GM12872 (cell line): ENCODE measurements around the gene ARHGAP15.

Experiments used
- CTCF ChIP-seq: IDR thresholded peaks from 3 replicates; pipeline ENCODE4 v1.5.1; 2011; ENCODE audit warnings: low read depth, mild to moderate bottlenecking, low read length, moderate library complexity; ENCODE audit not compliant: insufficient read depth

ARHGAP15 gene

DNA sequence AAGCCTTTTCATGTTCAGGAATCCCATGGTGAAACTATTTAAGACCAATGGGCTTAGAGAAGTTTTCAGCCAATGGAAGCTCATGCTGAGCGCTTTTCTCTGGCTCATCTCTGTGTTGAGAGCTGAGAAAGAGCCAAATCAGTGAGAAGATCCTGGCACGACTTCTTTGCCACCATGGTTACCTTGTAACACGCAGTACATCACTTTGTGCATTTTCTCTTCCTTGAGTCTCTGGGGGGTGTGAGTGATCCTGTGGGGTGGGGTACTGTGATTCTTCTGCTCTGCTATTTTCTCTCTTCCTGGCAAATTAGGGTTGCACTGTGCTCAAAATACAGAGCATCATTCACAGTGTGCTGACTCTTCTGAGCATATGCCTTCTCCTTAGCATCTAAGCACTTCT lies 664.2 kb downstream of the ARHGAP15 start:
- TF ChIP-seq CTCF = no peak

- TF ChIP-seq CTCF = no peak
Measured at GRCh38 chr2:143796051-143796450, 666.8 kb downstream of the ARHGAP15 start.

DNA sequence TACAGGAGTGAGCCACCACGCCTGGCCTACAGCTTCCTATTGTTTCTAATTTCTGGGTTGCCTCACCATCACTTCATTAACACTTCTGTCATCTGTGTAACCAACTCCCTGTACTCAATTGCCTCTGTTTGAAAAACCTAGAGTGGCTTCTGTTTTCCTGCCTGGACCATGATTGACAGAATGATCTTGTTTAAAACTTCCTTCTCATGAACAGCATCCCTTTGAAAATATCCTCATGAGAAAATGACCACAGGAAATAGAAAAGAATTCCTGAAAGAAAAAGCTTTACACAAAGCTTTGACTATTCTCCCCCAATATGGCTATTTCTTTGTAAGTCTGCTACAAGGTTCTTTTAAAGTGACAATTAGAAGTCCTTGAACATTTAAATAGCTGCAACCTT lies 672.3 kb downstream of the ARHGAP15 start:
- no peak for TF ChIP-seq CTCF

DNA sequence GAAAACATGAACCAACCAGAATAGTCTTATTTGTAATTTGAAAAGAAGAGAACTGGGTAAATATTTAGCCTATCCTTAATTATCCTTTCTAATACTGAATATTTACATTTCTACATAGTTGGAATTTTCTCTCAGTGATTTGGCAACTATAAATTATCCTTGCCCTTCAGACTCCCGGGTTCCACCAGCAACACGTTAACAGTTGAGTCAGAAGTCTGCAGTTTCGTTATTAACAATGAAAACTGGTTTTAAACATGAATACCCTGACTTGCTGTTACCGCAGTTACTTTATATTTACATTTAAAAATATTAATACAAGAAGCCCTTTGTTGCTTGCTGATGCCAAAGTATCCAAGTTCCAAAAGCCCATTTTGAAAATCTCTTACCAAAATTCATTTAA lies 673.0 kb downstream of the ARHGAP15 start:
- no peak for TF ChIP-seq CTCF

DNA sequence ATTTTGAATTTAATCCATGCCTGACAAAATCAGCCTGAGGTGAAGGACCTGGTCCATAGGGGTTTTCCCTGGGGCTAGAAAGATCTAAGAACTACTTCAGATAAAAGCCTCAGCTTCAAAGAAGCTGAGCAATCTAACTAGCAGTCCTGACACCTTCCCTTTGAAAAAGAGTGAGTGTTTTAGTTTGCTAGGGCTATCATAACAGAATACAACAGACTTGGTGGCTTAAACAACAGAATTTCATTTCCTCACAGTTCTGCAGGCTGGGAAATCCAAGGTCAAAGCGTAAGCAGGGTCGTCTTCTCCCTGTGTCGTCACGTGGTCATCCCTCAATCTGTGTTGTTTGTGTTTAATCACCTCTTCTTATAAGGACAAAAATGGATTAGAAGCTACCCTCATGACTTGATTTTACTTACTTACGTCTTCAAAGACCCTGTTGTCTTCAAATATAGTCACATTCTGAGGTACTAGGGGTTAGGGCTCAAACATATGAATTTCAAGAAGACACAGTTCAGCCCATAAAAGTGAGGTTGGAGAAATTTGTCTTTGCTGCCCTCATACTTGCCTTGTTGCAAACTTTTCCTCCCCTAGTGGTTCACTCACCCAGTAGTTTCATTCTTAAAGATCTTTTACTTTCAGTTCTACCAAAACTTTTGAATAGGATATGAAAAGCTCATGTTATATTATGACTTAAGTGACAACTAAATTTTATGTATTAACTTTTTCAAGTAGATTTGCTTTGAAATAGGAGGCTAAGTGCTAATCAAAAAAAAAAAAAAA lies 673.8 kb downstream of the ARHGAP15 start:
- TF ChIP-seq CTCF = peak; percentile 35; the same call in 1 of the 3 replicates

DNA sequence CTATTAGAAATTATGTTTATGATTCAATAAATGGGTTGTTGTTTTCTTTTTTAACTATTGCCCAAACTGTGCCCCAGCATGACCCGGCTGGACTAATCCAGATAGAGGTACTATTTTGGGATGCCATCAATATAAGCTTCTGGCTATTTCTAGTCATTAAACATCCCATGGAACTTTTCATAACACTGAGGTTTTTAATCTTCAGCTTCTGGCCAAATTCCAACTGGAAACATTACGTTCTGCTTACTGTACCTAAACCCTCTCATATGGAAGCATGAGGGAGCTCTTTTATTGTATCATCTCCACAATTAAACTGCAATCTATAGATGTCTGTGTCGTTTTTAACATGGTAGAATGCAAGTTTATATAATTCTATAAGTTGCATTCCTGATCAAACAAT lies 674.7 kb downstream of the ARHGAP15 start:
- no peak for TF ChIP-seq CTCF

DNA sequence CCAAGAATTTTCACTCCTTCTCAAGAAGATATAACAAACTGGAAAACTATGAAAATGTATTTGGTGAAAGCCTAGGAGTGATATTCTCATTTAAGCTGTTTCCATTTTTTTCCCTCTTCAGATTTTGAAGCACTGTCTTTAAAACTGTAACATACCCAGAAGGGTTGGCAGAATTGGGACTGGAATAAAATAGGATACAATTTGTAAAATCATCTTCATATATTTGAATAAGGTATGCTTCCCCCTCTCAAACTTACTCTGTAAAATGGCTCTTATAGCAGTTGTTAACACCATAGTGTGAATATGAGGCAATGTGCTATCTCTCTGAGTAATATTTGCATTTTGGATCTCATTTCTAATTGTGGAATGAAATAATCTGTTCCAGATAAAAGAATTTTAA lies 676.4 kb downstream of the ARHGAP15 start:
- TF ChIP-seq CTCF = no peak
